Calu3 (cell line): ENCODE results near the gene SLC22A23. TPM values are rescaled to one million over a fixed set of nuclear protein-coding genes. Genes with fewer than 3 reads are reported as not detected.

Source experiments
- BruUV-seq: library from RNA; stranded (reverse); fragments of 400-500 nt; replicated peaks from 2 replicates; lab custom pipeline; 2021; lab: Mats Ljungman, UMichigan
- CTCF ChIA-PET: fragments of 300-600 bp; sonication (Branson Sonifier 250); formaldehyde crosslinking; loops from one replicate; lab custom pipeline; 2022; ENCODE audit warnings: antibody characterized with exemption; lab: Charles Lee
- DNase-seq: peaks from one replicate; pipeline ENCODE4 v3.0.0; 2022
- H3K27ac Mint-ChIP-seq: one replicate; pipeline ENCODE4 v1.8.0; 2022; ENCODE audit warnings: mixed read lengths; ENCODE audit not compliant: unreplicated experiment
- H3K27me3 Mint-ChIP-seq: one replicate; pipeline ENCODE4 v1.8.0; 2022; ENCODE audit warnings: mixed read lengths; ENCODE audit not compliant: unreplicated experiment
- H3K36me3 Mint-ChIP-seq: one replicate; pipeline ENCODE4 v1.8.0; 2022; ENCODE audit warnings: mild to moderate bottlenecking, moderate library complexity, mixed read lengths; ENCODE audit not compliant: insufficient read depth, unreplicated experiment
- H3K4me1 Mint-ChIP-seq: one replicate; pipeline ENCODE4 v1.8.0; 2022; ENCODE audit warnings: mild to moderate bottlenecking, low read depth, mixed read lengths; ENCODE audit not compliant: unreplicated experiment
- H3K4me3 Mint-ChIP-seq: one replicate; pipeline ENCODE4 v1.8.0; 2022; ENCODE audit warnings: mild to moderate bottlenecking, low read depth, moderate library complexity, mixed read lengths; ENCODE audit not compliant: unreplicated experiment
- H3K9me3 Mint-ChIP-seq: one replicate; pipeline ENCODE4 v1.8.0; 2022; ENCODE audit warnings: low read depth, mixed read lengths; ENCODE audit not compliant: unreplicated experiment
- CTCF ChIP-seq: fragments of 200-600 bp; IDR thresholded peaks from one replicate; pipeline ENCODE4 v1.8.0; 2022; ENCODE audit warnings: antibody characterized with exemption; ENCODE audit not compliant: unreplicated experiment
- intact Hi-C: fragments of 100-400 bp; cut with micrococcal nuclease; formaldehyde crosslinking; loops from one replicate; pipeline ENCODE4 v1.10.0; 2022; ENCODE audit not compliant: unreplicated experiment
- total RNA-seq: library from RNA; stranded (reverse); gene quantifications from 2 replicates; pipeline ENCODE4 v1.2.3, GENCODE V29; 2022

The SLC22A23 gene
- total RNA-seq, 1 experiment from 2014 or later: 3.9 TPM

- no peak for TF ChIP-seq CTCF
- CTCF ChIA-PET: interaction anchor here (0.9 kb wide), 1 partner anchor 66 kb away, joined by 5 read pairs; the partner anchor contains the start of gene TUBB2A
- BruUV-seq: no TSS peak
- Mint-ChIP-seq H3K27me3 (peaks cover 71% of the 10 kb centered on the region), H3K36me3 (peaks cover 6% of the 10 kb centered on the region), H3K9me3 (no peaks in the 10 kb centered on the region), H3K4me3 (no peak overlapping the region), H3K27ac (no peak overlapping the region), H3K4me1 (no peaks in the 10 kb centered on the region)
- intact Hi-C loops: no loop called here
- no peak for DNase-seq
Measured at GRCh38 chr6:3222506-3223038, 234.3 kb downstream of the SLC22A23 start.

- no peaks in the 10 kb centered on the region for H3K9me3 Mint-ChIP-seq
- intact Hi-C loops: no loop called here
- no peaks in the 10 kb centered on the region for H3K4me1 Mint-ChIP-seq
- no TSS peak for BruUV-seq
- H3K4me3 Mint-ChIP-seq: no peak overlapping the region
- peaks cover 64% of the 10 kb centered on the region for H3K27me3 Mint-ChIP-seq
- no peak for TF ChIP-seq CTCF
- no peak for DNase-seq
- peaks cover under 1% of the 10 kb centered on the region for H3K36me3 Mint-ChIP-seq
- CTCF ChIA-PET: no interaction called here
- no peak overlapping the region for H3K27ac Mint-ChIP-seq
Measured at GRCh38 chr6:3221578-3221977, 235.3 kb downstream of the SLC22A23 start.

GRCh38 chr6:3220366-3220765, 236.5 kb downstream of the SLC22A23 start:
- CTCF ChIA-PET: no interaction called here
- no peaks in the 10 kb centered on the region for H3K4me1 Mint-ChIP-seq
- no peaks in the 10 kb centered on the region for H3K9me3 Mint-ChIP-seq
- no peak for DNase-seq
- no TSS peak for BruUV-seq
- intact Hi-C loops: no loop called here
- H3K4me3 Mint-ChIP-seq: no peak overlapping the region
- no peak overlapping the region for H3K27ac Mint-ChIP-seq
- peaks cover 56% of the 10 kb centered on the region for H3K27me3 Mint-ChIP-seq
- H3K36me3 Mint-ChIP-seq: no peaks in the 10 kb centered on the region
- no peak for TF ChIP-seq CTCF

Other genes with a start within 250 kb of the SLC22A23 start
- 2.5 and 3.0 TPM in 2 replicates for gene TUBB2B, start 229.4 kb downstream of the SLC22A23 start, total RNA-seq
- 17.6 and 17.8 TPM in 2 replicates for gene PSMG4, start 198.1 kb downstream of the SLC22A23 start, total RNA-seq